NAMALWA (cell line): ENCODE measurements around the gene SLC25A22.

Experiments used
- DNase-seq: peaks from one replicate; pipeline ENCODE4 v3.0.0-alpha.2; 2015; ENCODE audit warnings: low spot score

Gene SLC25A22

GRCh38 chr11:746289-747157 lies 51.6 kb downstream of the SLC25A22 start:
- peak; percentile 80 for DNase-seq

GRCh38 chr11:745428-745827 lies 52.7 kb downstream of the SLC25A22 start:
- DNase-seq = no peak

GRCh38 chr11:742571-743201 lies 55.4 kb downstream of the SLC25A22 start:
- DNase-seq = no peak

GRCh38 chr11:742156-742546 lies 55.9 kb downstream of the SLC25A22 start:
- DNase-seq = no peak
